B cell (primary cell): ENCODE data around the gene TRIO. TPM values are rescaled to one million over a fixed set of nuclear protein-coding genes. Genes with fewer than 3 reads are reported as not detected.

ENCODE experiments used
- ATAC-seq: fragments of 200-7000 bp; cut with Tn5 transposase; one replicate; pipeline ENCODE4 v1.10.0; 2021; ENCODE audit warnings: low read depth, mild to moderate bottlenecking, moderate number of reproducible peaks, moderate library complexity
- CTCF ChIA-PET: fragments of 350-600 bp; sonication (Branson Sonifier 250); formaldehyde crosslinking; loops from one replicate; lab custom pipeline; 2021; ENCODE audit warnings: antibody characterized with exemption, inconsistent platforms; lab: Charles Lee
- POLR2A ChIA-PET: fragments of 350-600 bp; sonication (Branson Sonifier 250); formaldehyde crosslinking; loops from one replicate; lab custom pipeline; 2021; ENCODE audit warnings: antibody characterized with exemption; lab: Charles Lee
- DNase-seq: peaks from one replicate; pipeline ENCODE4 v3.0.0; 2013
- H2AFZ ChIP-seq: 2 replicates; pipeline ENCODE4 v1.6.1; 2012; ENCODE audit warnings: mild to moderate bottlenecking, low read depth, low read length; ENCODE audit not compliant: insufficient read depth, poor library complexity, severe bottlenecking
- H3K27ac ChIP-seq, 2 donors: 1 replicate in 1 of 2; 2 replicates in 1 of 2; pipeline ENCODE4 v1.5.1; 2012 to 2013; ENCODE audit warnings: low read length in 2 of 2, mild to moderate bottlenecking in 2 of 2, moderate library complexity in 1 of 2
- H3K27me3 ChIP-seq, 4 experiments: fragments of 200-600 bp in 1 of 4; sonication (generic) in 1 of 4; replicated peaks in 1 of 4; 1 replicate in 2 of 4; 2 replicates in 2 of 4; pipeline versions ENCODE4 v1.6.1 to v1.7.0; 2013 to 2016; ENCODE audit warnings: low read length in 3 of 4, mild to moderate bottlenecking in 2 of 4, mixed read lengths in 1 of 4, moderate library complexity in 1 of 4; ENCODE audit not compliant: insufficient read depth in 4 of 4, control insufficient read depth in 3 of 4; ENCODE audit errors: control extremely low read depth in 1 of 4
- H3K36me3 ChIP-seq, 2 experiments: replicated peaks in 1 of 2; 1 replicate in 1 of 2; 2 replicates in 1 of 2; pipeline versions ENCODE4 v1.6.1 to v1.7.1; 2013; ENCODE audit warnings: low read length in 1 of 2; ENCODE audit not compliant: insufficient read depth in 2 of 2, control insufficient read depth in 1 of 2; ENCODE audit errors: control extremely low read depth in 1 of 2, extremely low read depth in 1 of 2
- H3K4me1 ChIP-seq, 2 donors: fragments of 200-600 bp in 1 of 2; sonication (generic) in 1 of 2; 1 replicate in 1 of 2; 2 replicates in 1 of 2; pipeline versions ENCODE4 v1.5.1 to v1.6.1; 2013 to 2017; ENCODE audit warnings: low read length in 2 of 2; ENCODE audit not compliant: control insufficient read depth in 2 of 2, insufficient read depth in 2 of 2
- H3K4me2 ChIP-seq: replicated peaks from 2 replicates; pipeline ENCODE3; 2012; ENCODE audit warnings: mild to moderate bottlenecking, low read depth, low read length; ENCODE audit not compliant: poor library complexity, severe bottlenecking
- H3K4me3 ChIP-seq, 5 experiments: fragments of 200-600 bp in 1 of 5; sonication (generic) in 1 of 5; 1 replicate in 3 of 5; 2 replicates in 2 of 5; pipeline versions ENCODE4 v1.5.1 to v1.7.0; 2011 to 2016; ENCODE audit warnings: low read length in 4 of 5, mild to moderate bottlenecking in 4 of 5, low read depth in 2 of 5, control low read depth in 1 of 5, moderate library complexity in 1 of 5; ENCODE audit not compliant: insufficient read depth in 1 of 5; ENCODE audit errors: control extremely low read depth in 1 of 5, extremely low read depth in 1 of 5
- H3K79me2 ChIP-seq: fragments of 200-600 bp; sonication (generic); one replicate; pipeline ENCODE4 v1.6.0; 2016; ENCODE audit warnings: low read length; ENCODE audit not compliant: control insufficient read depth, insufficient read depth
- H3K9ac ChIP-seq: fragments of 200-600 bp; sonication (generic); 2 replicates; pipeline ENCODE4 v1.6.1; 2017; ENCODE audit warnings: mild to moderate bottlenecking, low read length, moderate library complexity
- H3K9me3 ChIP-seq, 3 donors: one replicate each; pipeline versions ENCODE4 v1.6.1 to v1.7.1; 2013; ENCODE audit warnings: low read length in 2 of 3; ENCODE audit not compliant: control insufficient read depth in 2 of 3, insufficient read depth in 1 of 3; ENCODE audit errors: control extremely low read depth in 1 of 3
- H4K20me1 ChIP-seq: 2 replicates; pipeline ENCODE4 v1.6.0; 2012; ENCODE audit warnings: mild to moderate bottlenecking, low read length; ENCODE audit not compliant: insufficient read depth, control insufficient read depth, poor library complexity, severe bottlenecking
- H3K27ac Mint-ChIP-seq: one replicate; pipeline ENCODE4 v1.8.0; 2021; ENCODE audit warnings: mixed read lengths
- H3K27me3 Mint-ChIP-seq: one replicate; pipeline ENCODE4 v1.8.0; 2021; ENCODE audit warnings: mixed read lengths
- H3K4me1 Mint-ChIP-seq: one replicate; pipeline ENCODE4 v1.8.0; 2021; ENCODE audit warnings: mixed read lengths
- H3K4me3 Mint-ChIP-seq: one replicate; pipeline ENCODE4 v1.8.0; 2021; ENCODE audit warnings: mixed read lengths
- H3K9me3 Mint-ChIP-seq: one replicate; pipeline ENCODE4 v1.8.0; 2022; ENCODE audit warnings: mixed read lengths; ENCODE audit not compliant: insufficient read depth
- CTCF ChIP-seq: fragments of 200-600 bp; IDR thresholded peaks from one replicate; pipeline ENCODE4 v1.8.0; 2022; ENCODE audit warnings: antibody characterized with exemption, mild to moderate bottlenecking
- EZH2 ChIP-seq: IDR thresholded peaks from 2 replicates; pipeline ENCODE4 v1.6.1; 2012; ENCODE audit warnings: borderline replicate concordance, low read depth, mild to moderate bottlenecking, moderate library complexity, low read length; ENCODE audit not compliant: insufficient read depth, poor library complexity, severe bottlenecking
- WGBS: methylation state at CpG from one replicate; pipeline ENCODE4 v1.1.5; 2013; ENCODE audit warnings: missing lambda C conversion rate; ENCODE audit not compliant: insufficient coverage; 5-methylcytosine and 5-hydroxymethylcytosine counted together
- intact Hi-C: fragments of 100-400 bp; cut with micrococcal nuclease; formaldehyde crosslinking; loops from one replicate; pipeline ENCODE4 v1.10.0; 2022
- polyA plus RNA-seq: library from polyadenylated mRNA; depleted of rRNA; stranded (reverse); fragments of >200 nt; gene quantifications from 2 replicates; pipeline ENCODE4 v1.2.3, GENCODE V29; 2012
- total RNA-seq, 2 donors: library from RNA; stranded (reverse); fragments of 120-200 nt in 1 of 2; gene quantifications; 1 replicate in 1 of 2; 2 replicates in 1 of 2; pipeline versions ENCODE4 v1.2.3 to v1.2.4, GENCODE V29; 2013 to 2022

Gene TRIO
- total and polyA plus RNA-seq, 2 donors (not counting 1 experiment from before 2014, with no cell fraction given) = 90.5 to 479 TPM

- Histone ChIP-seq H3K4me1 (no peaks in the 10 kb centered on the region), H3K9me3 (no peaks in the 10 kb centered on the region), H3K4me3 (no peak overlapping the region), H3K27ac (no peak overlapping the region), H3K36me3 (peaks cover 12 to 14% of the 10 kb centered on the region in 2 experiments), H3K4me2 (no peak overlapping the region), H4K20me1 (peaks cover 11% of the 10 kb centered on the region), H3K27me3 (no peaks in the 10 kb centered on the region), H2AFZ (no peak overlapping the region), H3K79me2 (no peaks in the 10 kb centered on the region), H3K9ac (no peak overlapping the region)
- H3K27ac Mint-ChIP-seq = peak overlapping the region; percentile 67
- DNase-seq = no peak
- ATAC-seq = no peak
- TF ChIP-seq CTCF (no peak), EZH2 (no peak)
- intact Hi-C loops = no loop called here
- 75% methylated on average over 8 of the region's 17 CpGs for WGBS
- no peak overlapping the region for H3K4me3 Mint-ChIP-seq
- H3K27me3 Mint-ChIP-seq = no peaks in the 10 kb centered on the region
- ChIA-PET CTCF (no interaction called here), POLR2A (no interaction called here)
- H3K9me3 Mint-ChIP-seq = no peaks in the 10 kb centered on the region
- H3K4me1 Mint-ChIP-seq = peaks cover 12% of the 10 kb centered on the region
These were observed 305.1 kb downstream of the TRIO start for GRCh38 chr5:14447958-14448911.

GRCh38 chr5:14449052-14449661 lies 306.0 kb downstream of the TRIO start:
- peaks cover 12% of the 10 kb centered on the region for H3K4me1 Mint-ChIP-seq
- ATAC-seq = no peak
- no peak for DNase-seq
- no peak overlapping the region for H3K27ac Mint-ChIP-seq
- Histone ChIP-seq H3K9ac (no peak overlapping the region), H3K27ac (no peak overlapping the region), H2AFZ (no peak overlapping the region), H3K4me1 (no peaks in the 10 kb centered on the region), H3K4me3 (no peak overlapping the region), H3K79me2 (no peaks in the 10 kb centered on the region), H3K36me3 (peaks cover 11 to 14% of the 10 kb centered on the region in 2 experiments), H3K4me2 (no peak overlapping the region), H3K27me3 (no peaks in the 10 kb centered on the region), H3K9me3 (no peaks in the 10 kb centered on the region), H4K20me1 (peaks cover 11% of the 10 kb centered on the region)
- WGBS = 89% methylated on average over 14 of the region's 16 CpGs
- TF ChIP-seq EZH2 = no peak
- no peak for TF ChIP-seq CTCF
- ChIA-PET POLR2A (no interaction called here), CTCF (no interaction called here)
- H3K27me3 Mint-ChIP-seq = no peaks in the 10 kb centered on the region
- intact Hi-C loops = no loop called here
- H3K9me3 Mint-ChIP-seq = no peaks in the 10 kb centered on the region
- no peak overlapping the region for H3K4me3 Mint-ChIP-seq
